Measurements from ENCODE around the gene MYBPH. TPM values are rescaled to one million over a fixed set of nuclear protein-coding genes. Genes with fewer than 3 reads are reported as not detected.

Gene MYBPH
- total RNA-seq, 6 experiments from 2014 or later: not detected

DNA sequence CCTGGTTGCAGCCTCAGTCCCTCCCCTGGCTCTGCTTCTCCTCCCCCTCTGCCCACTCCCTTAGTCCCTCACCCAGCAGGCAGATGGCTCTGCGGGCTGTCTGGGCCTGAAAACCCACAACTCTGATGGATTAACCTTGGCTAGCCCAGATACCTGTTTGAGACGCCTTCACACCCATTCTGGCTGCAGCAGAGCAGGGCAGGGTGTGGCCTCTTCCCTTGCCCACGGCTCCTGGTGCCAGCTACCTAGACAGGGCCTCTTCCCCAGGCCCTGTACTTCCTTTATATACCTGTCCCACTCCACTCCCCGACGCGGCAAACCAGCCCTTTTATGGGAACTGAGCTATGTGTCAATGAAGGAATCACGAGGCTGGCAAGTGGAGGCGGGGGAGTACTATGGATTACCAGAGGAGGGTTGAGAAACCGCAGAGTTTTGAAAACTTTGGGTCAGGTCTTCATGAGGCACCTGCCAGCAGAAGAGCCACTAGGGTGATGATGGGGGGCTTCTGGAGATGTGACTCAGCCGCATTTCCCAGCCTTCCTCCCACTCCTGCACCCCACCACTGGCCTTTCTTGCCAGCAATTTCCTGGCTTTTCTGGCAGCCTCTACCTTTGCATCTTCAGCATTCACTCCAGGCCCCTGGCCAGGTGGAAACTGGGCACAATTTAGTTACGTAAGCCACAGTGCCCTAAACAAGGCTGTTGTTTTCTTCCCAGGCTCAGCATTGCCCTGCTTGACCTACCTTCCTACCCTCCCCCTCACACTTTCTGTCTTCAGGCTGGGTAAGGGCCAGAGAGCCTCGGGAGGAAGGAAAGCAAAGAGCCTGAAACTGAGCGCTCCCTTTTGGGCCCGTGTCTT is 11.0 kb upstream of the MYBPH start, which contains the start of gene CHI3L1:
TSS of gene CHI3L1 (minus strand) at position 259 of the 858 bp plus-strand sequence. CDS start at position 178, 81 bp downstream.
- Mint-ChIP-seq H3K27ac (no peak within 1 kb of the TSS), H3K36me3 (ENCODE audit: low read depth) (no peaks in the 10 kb centered on the region), H3K9me3 (no peaks in the 10 kb centered on the region), H3K4me1 (ENCODE audit: low read depth) (no peaks in the 10 kb centered on the region), H3K4me3 (no peak within 1 kb of the TSS), H3K27me3 (ENCODE audit: insufficient read depth) (peaks cover 7% of the 10 kb centered on the region)
- TF ChIP-seq, protein P1, sequence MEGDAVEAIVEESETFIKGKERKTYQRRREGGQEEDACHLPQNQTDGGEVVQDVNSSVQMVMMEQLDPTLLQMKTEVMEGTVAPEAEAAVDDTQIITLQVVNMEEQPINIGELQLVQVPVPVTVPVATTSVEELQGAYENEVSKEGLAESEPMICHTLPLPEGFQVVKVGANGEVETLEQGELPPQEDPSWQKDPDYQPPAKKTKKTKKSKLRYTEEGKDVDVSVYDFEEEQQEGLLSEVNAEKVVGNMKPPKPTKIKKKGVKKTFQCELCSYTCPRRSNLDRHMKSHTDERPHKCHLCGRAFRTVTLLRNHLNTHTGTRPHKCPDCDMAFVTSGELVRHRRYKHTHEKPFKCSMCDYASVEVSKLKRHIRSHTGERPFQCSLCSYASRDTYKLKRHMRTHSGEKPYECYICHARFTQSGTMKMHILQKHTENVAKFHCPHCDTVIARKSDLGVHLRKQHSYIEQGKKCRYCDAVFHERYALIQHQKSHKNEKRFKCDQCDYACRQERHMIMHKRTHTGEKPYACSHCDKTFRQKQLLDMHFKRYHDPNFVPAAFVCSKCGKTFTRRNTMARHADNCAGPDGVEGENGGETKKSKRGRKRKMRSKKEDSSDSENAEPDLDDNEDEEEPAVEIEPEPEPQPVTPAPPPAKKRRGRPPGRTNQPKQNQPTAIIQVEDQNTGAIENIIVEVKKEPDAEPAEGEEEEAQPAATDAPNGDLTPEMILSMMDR (IDR thresholded peaks at IDR 0.05): no peak
- DNase-seq: no peak

DNA sequence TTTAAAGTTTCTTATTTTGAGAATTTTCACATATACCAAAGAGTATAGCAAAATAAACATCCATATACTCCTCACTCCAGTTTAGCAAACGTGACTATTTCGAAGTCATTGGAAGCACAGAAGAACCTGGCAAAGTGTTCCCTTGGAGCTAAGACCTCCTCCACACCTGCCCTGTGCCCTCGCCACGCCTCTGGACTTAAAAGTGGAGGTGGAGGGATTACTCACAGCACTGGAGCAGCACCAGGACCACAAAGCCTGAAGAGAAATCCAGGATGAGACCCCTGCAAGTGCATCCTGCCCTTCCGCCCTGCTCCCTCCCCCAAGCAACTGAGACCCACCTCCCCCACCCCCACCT is 10.4 kb upstream of the MYBPH start:
- H3K4me3 Mint-ChIP-seq: no peak overlapping the region
- H3K36me3 Mint-ChIP-seq (ENCODE audit: low read depth): no peaks in the 10 kb centered on the region
- no peaks in the 10 kb centered on the region for H3K9me3 Mint-ChIP-seq
- H3K4me1 Mint-ChIP-seq (ENCODE audit: low read depth): no peaks in the 10 kb centered on the region
- peaks cover 8% of the 10 kb centered on the region for H3K27me3 Mint-ChIP-seq (ENCODE audit: insufficient read depth)
- no peak overlapping the region for H3K27ac Mint-ChIP-seq
- TF ChIP-seq, protein P1 (IDR thresholded peaks at IDR 0.05): no peak
- DNase-seq: no peak

DNA sequence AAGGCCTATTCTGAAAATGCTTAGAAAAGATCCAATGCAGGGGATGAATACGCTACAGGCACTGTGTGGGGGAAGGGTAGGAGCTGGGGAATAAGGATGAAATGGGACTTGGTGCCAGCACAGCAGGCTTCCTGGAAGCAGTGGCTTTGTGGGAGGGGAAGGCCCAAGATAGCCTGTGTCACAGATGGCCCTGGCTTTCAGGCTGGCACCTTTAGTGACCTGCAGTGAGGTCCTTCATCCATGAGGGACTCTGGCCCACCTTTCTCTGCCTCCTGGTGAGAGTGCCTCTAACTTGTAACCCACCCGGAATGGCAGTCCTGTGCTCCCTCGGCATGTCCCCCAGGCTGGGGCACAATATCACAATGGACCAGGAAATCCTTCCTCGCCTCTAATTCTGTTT is 10.0 kb upstream of the MYBPH start:
- DNase-seq: no peak
- Mint-ChIP-seq H3K4me3 (no peak overlapping the region), H3K27ac (no peak overlapping the region), H3K27me3 (ENCODE audit: insufficient read depth) (peaks cover 9% of the 10 kb centered on the region), H3K4me1 (ENCODE audit: low read depth) (no peaks in the 10 kb centered on the region), H3K9me3 (no peaks in the 10 kb centered on the region), H3K36me3 (ENCODE audit: low read depth) (no peaks in the 10 kb centered on the region)
- TF ChIP-seq, protein P1 (IDR thresholded peaks at IDR 0.05): no peak

DNA sequence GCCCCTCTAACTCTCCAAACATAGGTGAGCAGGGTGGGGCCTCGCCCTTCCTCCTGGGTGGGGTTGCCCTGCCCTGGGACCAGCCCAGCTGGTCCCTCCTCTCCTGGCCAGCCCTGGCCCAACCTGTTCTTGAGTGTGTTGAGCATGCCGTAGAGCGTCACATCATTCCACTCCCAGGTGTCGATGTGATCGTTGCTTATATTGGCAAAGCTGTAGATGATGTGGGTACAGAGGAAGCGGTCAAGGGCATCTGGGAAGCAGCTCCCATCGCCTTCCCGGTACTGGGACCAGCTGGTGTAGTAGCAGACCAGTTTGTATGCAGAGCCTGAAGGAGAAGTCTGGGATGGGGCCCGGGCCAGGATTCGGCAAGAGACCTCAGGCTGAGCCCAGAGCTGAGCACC is 9.4 kb upstream of the MYBPH start:
- no peaks in the 10 kb centered on the region for H3K9me3 Mint-ChIP-seq
- no peaks in the 10 kb centered on the region for H3K4me1 Mint-ChIP-seq (ENCODE audit: low read depth)
- no peaks in the 10 kb centered on the region for H3K36me3 Mint-ChIP-seq (ENCODE audit: low read depth)
- DNase-seq: no peak
- no peak overlapping the region for H3K4me3 Mint-ChIP-seq
- H3K27ac Mint-ChIP-seq: no peak overlapping the region
- TF ChIP-seq, protein P1 (IDR thresholded peaks at IDR 0.05): no peak
- peaks cover 9% of the 10 kb centered on the region for H3K27me3 Mint-ChIP-seq (ENCODE audit: insufficient read depth)

DNA sequence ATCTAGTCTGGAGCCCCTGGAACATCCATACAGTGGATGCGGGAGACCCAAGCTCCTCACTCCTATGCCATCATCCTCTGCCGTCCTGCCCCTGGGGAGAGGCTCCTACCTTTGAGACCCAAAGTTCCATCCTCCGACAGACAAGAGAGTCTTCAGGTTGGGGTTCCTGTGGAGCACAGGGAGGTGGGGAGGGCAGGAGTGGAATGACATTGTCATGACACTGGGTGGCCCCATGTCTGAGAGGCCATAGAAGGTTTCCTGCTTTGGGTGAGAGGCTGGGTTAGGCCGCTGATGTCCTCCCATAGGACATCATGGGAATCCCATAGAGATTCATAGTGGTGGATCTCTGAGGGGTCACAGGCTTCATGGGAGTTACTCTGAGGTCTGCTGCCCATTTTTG is 8.8 kb upstream of the MYBPH start:
- TF ChIP-seq, protein P1 (IDR thresholded peaks at IDR 0.05): no peak
- Mint-ChIP-seq H3K9me3 (no peaks in the 10 kb centered on the region), H3K4me1 (ENCODE audit: low read depth) (no peaks in the 10 kb centered on the region), H3K4me3 (no peak overlapping the region), H3K27me3 (ENCODE audit: insufficient read depth) (peaks cover 4% of the 10 kb centered on the region), H3K27ac (no peak overlapping the region), H3K36me3 (ENCODE audit: low read depth) (no peaks in the 10 kb centered on the region)
- no peak for DNase-seq
